GM13977 (cell line): ENCODE data around the gene MYORG.

Experiments
- DNase-seq: peaks from one replicate; pipeline ENCODE4 v3.0.0; 2012; ENCODE audit warnings: low spot score
- CTCF ChIP-seq: IDR thresholded peaks from 2 replicates; pipeline ENCODE4 v1.5.1; 2012; ENCODE audit warnings: mild to moderate bottlenecking, control low read depth; ENCODE audit not compliant: insufficient read depth; ENCODE audit errors: extremely low read depth, missing control alignments
- in situ Hi-C: fragments of 300-500 bp; cut with MboI; formaldehyde crosslinking; loops from one replicate; pipeline ENCODE4 v1.12.0; 2022; ENCODE audit warnings: low sequenced_read_pairs, low pct_unique_long_range_greater_than_20kb, mixed read lengths, inconsistent platforms; ENCODE audit not compliant: unreplicated experiment

Gene MYORG

GRCh38 chr9:34380511-34381315, 4.0 kb upstream of the MYORG start:
- DNase-seq = peak; percentile 95
- in situ Hi-C loops = no loop called here
- TF ChIP-seq CTCF = no peak

- peak; percentile 2 for TF ChIP-seq CTCF
- in situ Hi-C loops = no loop called here
- DNase-seq = no peak
Observed at GRCh38 chr9:34380034-34380510, 3.4 kb upstream of the MYORG start.

GRCh38 chr9:34379334-34380033, 2.8 kb upstream of the MYORG start:
- in situ Hi-C loops = no loop called here
- TF ChIP-seq CTCF = peak; percentile 98
- DNase-seq = peak; percentile 92

GRCh38 chr9:34378376-34379060, 1.8 kb upstream of the MYORG start:
- in situ Hi-C loops = no loop called here
- DNase-seq = no peak
- no peak for TF ChIP-seq CTCF

GRCh38 chr9:34377404-34377746, 677 bp upstream of the MYORG start:
- in situ Hi-C loops = no loop called here

More at GRCh38 chr9:34377404-34377746, 677 bp upstream of the MYORG start:
- DNase-seq = no peak
- no peak for TF ChIP-seq CTCF
